ENCODE measurements around the gene EID2B.

DNA sequence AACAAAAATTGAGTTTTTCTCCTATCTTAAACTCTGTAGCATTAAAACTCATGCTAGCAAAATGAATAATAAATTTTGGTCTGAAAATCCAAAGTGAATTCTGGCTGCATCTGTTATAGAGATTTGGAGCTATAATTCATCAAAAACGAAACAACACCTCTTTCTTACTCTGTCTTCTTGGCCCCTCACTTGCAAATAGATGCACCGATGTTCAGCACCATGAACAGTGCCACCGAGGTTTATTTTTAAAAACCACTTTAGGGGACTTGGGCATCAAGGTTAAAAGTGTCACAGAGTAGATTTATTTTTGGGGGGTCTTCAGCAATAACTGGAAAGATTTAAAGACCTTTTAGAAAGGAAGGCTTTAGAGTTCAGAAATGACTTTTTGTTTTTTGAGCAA, 33.4 kb upstream of the EID2B start:
- TF ChIP-seq KDM1A (IDR thresholded peaks at IDR 0.05; ENCODE audit: borderline replicate concordance, low read length) (no peak), SP1 (IDR thresholded peaks at IDR 0.05; ENCODE audit: low read depth, low read length) (no peak)
- TF ChIP-seq, protein P1, sequence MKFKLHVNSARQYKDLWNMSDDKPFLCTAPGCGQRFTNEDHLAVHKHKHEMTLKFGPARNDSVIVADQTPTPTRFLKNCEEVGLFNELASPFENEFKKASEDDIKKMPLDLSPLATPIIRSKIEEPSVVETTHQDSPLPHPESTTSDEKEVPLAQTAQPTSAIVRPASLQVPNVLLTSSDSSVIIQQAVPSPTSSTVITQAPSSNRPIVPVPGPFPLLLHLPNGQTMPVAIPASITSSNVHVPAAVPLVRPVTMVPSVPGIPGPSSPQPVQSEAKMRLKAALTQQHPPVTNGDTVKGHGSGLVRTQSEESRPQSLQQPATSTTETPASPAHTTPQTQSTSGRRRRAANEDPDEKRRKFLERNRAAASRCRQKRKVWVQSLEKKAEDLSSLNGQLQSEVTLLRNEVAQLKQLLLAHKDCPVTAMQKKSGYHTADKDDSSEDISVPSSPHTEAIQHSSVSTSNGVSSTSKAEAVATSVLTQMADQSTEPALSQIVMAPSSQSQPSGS (IDR thresholded peaks at IDR 0.05; ENCODE audit: low read length), result no peak
